ENCODE data around the gene CNN3.
"Not testable (repeated sequence)": the region's sequence is repeated elsewhere in the genome, so short reads cannot be mapped to it uniquely, and the experiment has no call there.

Gene CNN3

GRCh38 chr1:94949681-94950661 lies 23.1 kb upstream of the CNN3 start:
- no peak for DNase-seq (ENCODE audit: low read depth in 2 of 2)

GRCh38 chr1:94947437-94947836 lies 20.5 kb upstream of the CNN3 start:
- DNase-seq (ENCODE audit: low read depth in 2 of 2): no peak

- no peak for DNase-seq (ENCODE audit: low read depth in 2 of 2)
Observed at GRCh38 chr1:94946886-94947285, 20.0 kb upstream of the CNN3 start.

GRCh38 chr1:94942171-94943128 lies 15.5 kb upstream of the CNN3 start:
- DNase-seq (ENCODE audit: low read depth in 2 of 2): no peak

- not testable (repeated sequence) for DNase-seq (ENCODE audit: low read depth in 2 of 2)
Observed at GRCh38 chr1:94941480-94941879, 14.6 kb upstream of the CNN3 start.

- no peak for DNase-seq (ENCODE audit: low read depth in 2 of 2)
Observed at GRCh38 chr1:94940738-94941137, 13.8 kb upstream of the CNN3 start.

- DNase-seq (ENCODE audit: low read depth in 2 of 2): no peak
Observed at GRCh38 chr1:94937820-94938219, 10.9 kb upstream of the CNN3 start.

GRCh38 chr1:94936861-94937620 lies 10.1 kb upstream of the CNN3 start:
- no peak for DNase-seq (ENCODE audit: low read depth in 2 of 2)

GRCh38 chr1:94935476-94935875 lies 8.6 kb upstream of the CNN3 start:
- DNase-seq (ENCODE audit: low read depth in 2 of 2): no peak

GRCh38 chr1:94935034-94935433 lies 8.1 kb upstream of the CNN3 start:
- no peak for DNase-seq (ENCODE audit: low read depth in 2 of 2)

- no peak for DNase-seq (ENCODE audit: low read depth in 2 of 2)
Observed at GRCh38 chr1:94934551-94934950, 7.6 kb upstream of the CNN3 start.

- no peak for DNase-seq (ENCODE audit: low read depth in 2 of 2)
Observed at GRCh38 chr1:94931254-94931841, 4.4 kb upstream of the CNN3 start.

GRCh38 chr1:94929351-94930217 lies 2.7 kb upstream of the CNN3 start:
- DNase-seq (ENCODE audit: low read depth in 2 of 2): no peak

GRCh38 chr1:94928293-94928939 lies 1.5 kb upstream of the CNN3 start:
- no peak for DNase-seq (ENCODE audit: low read depth in 2 of 2)

GRCh38 chr1:94927405-94928175 lies 680 bp upstream of the CNN3 start:
- DNase-seq (ENCODE audit: low read depth in 2 of 2): no peak

GRCh38 chr1:94926126-94926914 lies 590 bp downstream of the CNN3 start:
- DNase-seq (ENCODE audit: low read depth in 2 of 2): no peak

- DNase-seq (ENCODE audit: low read depth in 2 of 2): no peak
Observed at GRCh38 chr1:94925561-94926125, 1.3 kb downstream of the CNN3 start.

GRCh38 chr1:94925004-94925403 lies 1.9 kb downstream of the CNN3 start:
- no peak for DNase-seq (ENCODE audit: low read depth in 2 of 2)

All from stimulated activated CD4-positive, alpha-beta T cell treated with anti-CD3 and anti-CD28 coated beads, Interleukin-1b, Interleukin-23, amount 100 ng/mL, for 1 hour (primary cell).